Measurements from ENCODE around the gene ASPM.

- TF ChIP-seq CTCF (IDR thresholded peaks at IDR 0.05) (no peak), POLR2AphosphoS5 (IDR thresholded peaks at IDR 0.05) (no peak)
Observed at GRCh38 chr1:197143276-197143675, 3.2 kb downstream of the ASPM start.

Measured in prostate gland (tissue), 2 donors.